ENCODE data around the gene MN1.

DNA sequence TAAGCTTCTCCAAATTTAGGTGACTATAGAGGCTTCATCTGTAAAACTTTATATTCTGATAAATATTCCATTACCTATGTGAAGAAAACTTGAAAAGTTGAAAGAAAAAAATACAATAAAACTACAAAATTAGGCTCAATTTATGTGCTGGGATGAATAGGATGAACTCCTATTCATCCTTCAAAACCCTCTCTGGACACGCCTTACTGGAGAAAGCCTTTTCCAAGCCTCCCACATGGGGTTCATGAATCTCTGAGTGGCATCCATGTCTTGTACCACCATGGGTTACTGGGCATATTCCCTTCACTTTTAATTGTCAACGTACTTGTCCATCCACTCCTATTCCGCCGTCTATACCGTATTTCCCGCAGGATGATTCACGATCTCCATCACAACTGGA lies 55.7 kb downstream of the MN1 start:
- TF ChIP-seq, protein P1, sequence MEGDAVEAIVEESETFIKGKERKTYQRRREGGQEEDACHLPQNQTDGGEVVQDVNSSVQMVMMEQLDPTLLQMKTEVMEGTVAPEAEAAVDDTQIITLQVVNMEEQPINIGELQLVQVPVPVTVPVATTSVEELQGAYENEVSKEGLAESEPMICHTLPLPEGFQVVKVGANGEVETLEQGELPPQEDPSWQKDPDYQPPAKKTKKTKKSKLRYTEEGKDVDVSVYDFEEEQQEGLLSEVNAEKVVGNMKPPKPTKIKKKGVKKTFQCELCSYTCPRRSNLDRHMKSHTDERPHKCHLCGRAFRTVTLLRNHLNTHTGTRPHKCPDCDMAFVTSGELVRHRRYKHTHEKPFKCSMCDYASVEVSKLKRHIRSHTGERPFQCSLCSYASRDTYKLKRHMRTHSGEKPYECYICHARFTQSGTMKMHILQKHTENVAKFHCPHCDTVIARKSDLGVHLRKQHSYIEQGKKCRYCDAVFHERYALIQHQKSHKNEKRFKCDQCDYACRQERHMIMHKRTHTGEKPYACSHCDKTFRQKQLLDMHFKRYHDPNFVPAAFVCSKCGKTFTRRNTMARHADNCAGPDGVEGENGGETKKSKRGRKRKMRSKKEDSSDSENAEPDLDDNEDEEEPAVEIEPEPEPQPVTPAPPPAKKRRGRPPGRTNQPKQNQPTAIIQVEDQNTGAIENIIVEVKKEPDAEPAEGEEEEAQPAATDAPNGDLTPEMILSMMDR (IDR thresholded peaks at IDR 0.05; ENCODE audit: low read depth, low read length, poor library complexity, severe bottlenecking) = no peak
- no peak for TF ChIP-seq EZH2phosphoT487 (IDR thresholded peaks at IDR 0.05; ENCODE audit: borderline replicate concordance, low read length)

All from DOHH2 (cell line).